GM19193 (cell line): ENCODE results near the gene ABCB11.

Source experiments
- POLR2A ChIP-seq: IDR thresholded peaks from 4 replicates; pipeline ENCODE4 v1.6.1; 2011; ENCODE audit not compliant: insufficient read depth, insufficient read length; ENCODE audit errors: extremely low read depth

Gene ABCB11

DNA sequence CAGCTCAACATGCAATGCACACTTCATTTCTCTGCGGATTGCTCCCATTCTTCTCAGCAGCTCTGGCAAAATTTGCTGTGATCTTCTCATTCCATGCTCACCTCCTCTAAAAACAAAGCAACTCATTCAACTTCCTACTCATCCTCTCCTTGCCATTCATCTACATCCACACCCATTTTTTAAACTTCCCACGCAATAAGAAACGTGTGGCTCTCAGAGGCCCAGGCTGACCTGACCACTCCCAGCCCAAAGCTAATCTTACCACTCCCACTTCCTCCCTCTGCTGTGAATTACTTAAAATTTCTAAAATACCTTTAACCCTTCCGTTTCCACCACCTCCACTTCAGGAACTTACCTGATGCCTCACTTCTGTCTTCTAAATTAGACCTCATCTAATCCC lies 15.2 kb downstream of the ABCB11 start:
- no peak for TF ChIP-seq POLR2A

DNA sequence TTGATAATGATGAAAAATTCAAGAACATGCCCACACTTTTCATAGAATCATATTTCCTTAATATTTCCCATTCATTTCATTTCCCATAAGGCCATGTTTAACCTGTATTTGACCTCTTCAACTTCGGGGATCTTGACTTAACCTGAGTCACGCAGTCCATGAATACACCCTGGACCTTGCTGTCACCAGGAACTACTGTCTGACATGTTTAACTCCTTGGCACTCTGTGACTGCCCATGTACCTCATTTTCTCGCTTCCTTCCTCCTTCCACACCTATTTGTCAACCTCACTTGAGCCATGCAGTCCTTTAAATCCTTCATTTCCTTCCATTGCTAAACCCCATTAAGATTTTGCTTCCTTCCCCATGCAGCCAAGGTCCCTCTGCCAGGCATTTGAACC lies 16.3 kb downstream of the ABCB11 start:
- no peak for TF ChIP-seq POLR2A

DNA sequence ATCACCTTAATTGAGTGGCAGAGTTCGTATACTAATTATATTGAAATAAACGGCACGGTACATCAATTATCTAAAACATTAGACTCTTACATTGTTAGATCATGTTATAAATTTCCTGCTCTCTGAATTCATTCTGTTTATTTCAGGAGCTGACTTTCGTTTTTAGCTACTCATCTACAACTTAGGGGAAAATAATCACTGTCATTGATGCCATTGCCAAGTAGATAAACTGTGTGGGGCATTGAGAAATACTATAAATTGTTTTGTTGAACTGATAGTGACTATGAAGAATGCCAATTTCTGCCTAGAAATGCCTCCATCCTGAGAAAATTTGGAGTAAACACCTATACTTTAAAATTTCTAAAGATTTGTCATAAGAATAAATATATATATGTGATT lies 17.5 kb downstream of the ABCB11 start:
- no peak for TF ChIP-seq POLR2A

GRCh38 chr2:169012812-169013627 lies 18.1 kb downstream of the ABCB11 start:
- TF ChIP-seq POLR2A: no peak

GRCh38 chr2:169011698-169012097 lies 19.4 kb downstream of the ABCB11 start:
- TF ChIP-seq POLR2A: no peak

GRCh38 chr2:169010633-169011460 lies 20.3 kb downstream of the ABCB11 start:
- TF ChIP-seq POLR2A: no peak

GRCh38 chr2:169009865-169010579 lies 21.1 kb downstream of the ABCB11 start:
- no peak for TF ChIP-seq POLR2A

GRCh38 chr2:169007941-169008340 lies 23.2 kb downstream of the ABCB11 start:
- no peak for TF ChIP-seq POLR2A

- TF ChIP-seq POLR2A: no peak
Measured at GRCh38 chr2:169007356-169007755, 23.8 kb downstream of the ABCB11 start.

- TF ChIP-seq POLR2A: no peak
Measured at GRCh38 chr2:169006665-169007064, 24.5 kb downstream of the ABCB11 start.

DNA sequence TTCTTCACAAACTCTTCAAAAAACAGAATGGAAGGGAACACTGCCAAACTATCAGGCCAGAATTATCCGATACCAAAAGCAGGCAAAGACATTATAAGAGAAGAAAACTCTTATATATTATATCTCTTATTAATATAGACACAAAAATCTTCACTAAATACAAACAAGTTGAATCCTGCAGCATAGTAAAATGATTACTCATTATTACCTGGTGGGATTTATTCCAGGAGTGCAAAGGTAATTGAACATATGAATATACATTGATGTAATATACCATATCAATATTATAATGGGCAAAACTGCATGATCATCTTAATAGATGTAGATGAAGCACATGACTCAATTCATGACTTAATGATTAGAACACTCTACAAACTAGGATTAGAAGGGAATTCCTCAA lies 25.1 kb downstream of the ABCB11 start:
- no peak for TF ChIP-seq POLR2A

- TF ChIP-seq POLR2A: no peak
Measured at GRCh38 chr2:169005080-169005598, 26.0 kb downstream of the ABCB11 start.

- no peak for TF ChIP-seq POLR2A
Measured at GRCh38 chr2:169002161-169002738, 28.9 kb downstream of the ABCB11 start.

- TF ChIP-seq POLR2A: no peak
Measured at GRCh38 chr2:169001116-169001815, 29.9 kb downstream of the ABCB11 start.
